CD8-positive, alpha-beta memory T cell (primary cell): ENCODE measurements around the gene PDLIM7. TPM values are rescaled to one million over a fixed set of nuclear protein-coding genes. Genes with fewer than 3 reads are reported as not detected.

Source experiments
- CTCF ChIA-PET: fragments of 350-600 bp; sonication (Branson Sonifier 250); formaldehyde crosslinking; loops from one replicate; lab custom pipeline; 2021; ENCODE audit warnings: antibody characterized with exemption; lab: Charles Lee
- POLR2A ChIA-PET: fragments of 350-600 bp; sonication (Branson Sonifier 250); formaldehyde crosslinking; loops from one replicate; lab custom pipeline; 2021; ENCODE audit warnings: antibody characterized with exemption; lab: Charles Lee
- DNase-seq, 5 donors: peaks; one replicate each; pipeline versions ENCODE4 v3.0.0 to v3.0.0-alpha.2; 2020 to 2022; ENCODE audit warnings: mixed read lengths in 1 of 5
- H3K27ac ChIP-seq: one replicate; pipeline ENCODE4 v1.7.0; 2013; ENCODE audit warnings: low read depth, mild to moderate bottlenecking, low read length, moderate library complexity
- H3K27me3 ChIP-seq: 2 replicates; pipeline ENCODE4 v1.7.0; 2013; ENCODE audit warnings: low read length, mild to moderate bottlenecking; ENCODE audit not compliant: insufficient read depth, poor library complexity, severe bottlenecking
- H3K36me3 ChIP-seq: 2 replicates; pipeline ENCODE4 v1.7.0; 2013; ENCODE audit warnings: mild to moderate bottlenecking, low read length, moderate library complexity; ENCODE audit not compliant: insufficient read depth
- H3K4me1 ChIP-seq: 2 replicates; pipeline ENCODE4 v1.7.0; 2013; ENCODE audit warnings: mild to moderate bottlenecking, low read length, moderate library complexity; ENCODE audit not compliant: insufficient read depth
- H3K4me3 ChIP-seq: 2 replicates; pipeline ENCODE4 v1.7.0; 2013; ENCODE audit warnings: mild to moderate bottlenecking, low read length
- H3K9me3 ChIP-seq: 2 replicates; pipeline ENCODE4 v1.7.0; 2013; ENCODE audit warnings: mild to moderate bottlenecking, low read length
- H3K27ac Mint-ChIP-seq, 8 donors: one replicate each; pipeline ENCODE4 v1.8.0; 2020 to 2021; ENCODE audit warnings: mixed read lengths in 8 of 8, mild to moderate bottlenecking in 6 of 8, inconsistent platforms in 3 of 8, moderate library complexity in 3 of 8
- H3K27me3 Mint-ChIP-seq, 2 donors: one replicate each; pipeline ENCODE4 v1.8.0; 2020 to 2021; ENCODE audit warnings: mixed read lengths in 2 of 2, mild to moderate bottlenecking in 1 of 2, moderate library complexity in 1 of 2
- H3K36me3 Mint-ChIP-seq, 3 donors: one replicate each; pipeline ENCODE4 v1.8.0; 2020 to 2021; ENCODE audit warnings: mixed read lengths in 3 of 3, inconsistent platforms in 1 of 3, mild to moderate bottlenecking in 1 of 3
- H3K4me1 Mint-ChIP-seq, 3 donors: one replicate each; pipeline ENCODE4 v1.8.0; 2020 to 2021; ENCODE audit warnings: mixed read lengths in 3 of 3, inconsistent platforms in 1 of 3, mild to moderate bottlenecking in 1 of 3
- H3K4me3 Mint-ChIP-seq, 7 donors: one replicate each; pipeline ENCODE4 v1.8.0; 2020 to 2021; ENCODE audit warnings: mixed read lengths in 7 of 7, mild to moderate bottlenecking in 6 of 7, moderate library complexity in 4 of 7, inconsistent platforms in 2 of 7
- H3K9me3 Mint-ChIP-seq, 5 donors: one replicate each; pipeline ENCODE4 v1.8.0; 2020 to 2022; ENCODE audit warnings: mixed read lengths in 5 of 5, mild to moderate bottlenecking in 3 of 5, moderate library complexity in 2 of 5, inconsistent platforms in 1 of 5
- polyA plus RNA-seq: library from polyadenylated mRNA; unstranded; fragments of 300-500 nt; fragmentation: Illumina TruSeq; gene quantifications from one replicate; pipeline ENCODE4 v1.2.3, GENCODE V29; 2021
- total RNA-seq, 2 experiments: library from RNA; stranded (reverse); gene quantifications; one replicate each; pipeline ENCODE4 v1.2.3, GENCODE V29; 2021

The PDLIM7 gene
- total and polyA plus RNA-seq, 3 experiments from 2014 or later: 6.0 to 30.4 (median 28.4) TPM

DNA sequence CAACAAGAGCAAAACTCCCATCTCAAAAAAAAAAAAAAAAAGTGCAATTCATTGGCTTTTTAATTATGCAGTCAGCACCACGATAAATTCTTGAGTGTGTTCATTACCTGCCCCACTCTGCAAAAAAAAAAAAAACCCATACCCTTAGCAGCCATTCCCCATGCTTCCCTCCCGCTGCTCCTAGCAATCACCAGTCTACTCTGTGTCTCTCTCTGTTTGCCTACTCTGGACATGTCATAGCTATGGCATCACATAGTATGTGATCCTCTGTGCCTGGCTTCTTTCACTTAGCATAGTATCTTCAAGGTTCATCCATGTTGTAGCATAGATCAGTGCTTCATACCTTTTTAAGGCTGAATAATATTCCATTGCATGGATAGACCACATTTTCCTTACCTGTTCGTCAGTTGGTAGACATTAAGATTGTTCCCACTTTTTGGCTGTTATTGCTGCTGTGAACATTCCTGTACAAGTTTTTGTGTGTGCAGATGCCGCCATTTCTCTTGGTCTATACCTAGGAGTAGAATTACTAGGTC lies 57.8 kb downstream of the PDLIM7 start:
- peak overlapping the region in 3 of 7 donors; percentile 9 to 67 (median 19) for H3K4me3 Mint-ChIP-seq
- H3K4me3 ChIP-seq: no peak overlapping the region
- POLR2A ChIA-PET: interaction anchor here (0.7 to 2.4 kb wide), 2 partner anchors 11 to 13 kb away, joined by 3 to 14 read pairs; partner anchors contain the start of gene GRK6
- H3K27ac Mint-ChIP-seq: peak overlapping the region in 7 of 8 donors; percentile 13 to 96 (median 93)
- H3K27me3 ChIP-seq: no peaks in the 10 kb centered on the region
- H3K36me3 Mint-ChIP-seq: peaks cover 5 to 78% (median 19%) of the 10 kb centered on the region in 3 donors
- peaks cover 59% of the 10 kb centered on the region for H3K36me3 ChIP-seq
- H3K9me3 ChIP-seq: no peaks in the 10 kb centered on the region
- H3K27ac ChIP-seq: no peak overlapping the region
- CTCF ChIA-PET: interaction anchor here (1.2 to 20.8 kb wide), 7 partner anchors 9 to 50 kb away, joined by 3 to 326 read pairs (median 9); partner anchors contain the start of genes F12, GRK6 and PFN3
- DNase-seq: no peak
- no peaks in the 10 kb centered on the region for H3K27me3 Mint-ChIP-seq
- peaks cover 45 to 72% (median 46%) of the 10 kb centered on the region in 3 donors for H3K4me1 Mint-ChIP-seq
- peaks cover 49% of the 10 kb centered on the region for H3K4me1 ChIP-seq
- no peaks in the 10 kb centered on the region for H3K9me3 Mint-ChIP-seq

- Mint-ChIP-seq H3K4me1 (peaks cover 43 to 75% (median 51%) of the 10 kb centered on the region in 3 donors), H3K4me3 (peak overlapping the region in 2 of 7 donors; percentile 13 to 35), H3K27me3 (no peaks in the 10 kb centered on the region), H3K36me3 (peaks cover 5 to 88% (median 19%) of the 10 kb centered on the region in 3 donors), H3K9me3 (no peaks in the 10 kb centered on the region), H3K27ac (peak overlapping the region in 6 of 8 donors; percentile 27 to 96 (median 67))
- DNase-seq: no peak
- ChIA-PET CTCF (interaction anchor here (1.2 to 20.8 kb wide), 8 partner anchors 9 to 59 kb away, joined by 3 to 326 read pairs (median 6); partner anchors contain the start of genes F12, GRK6, PDLIM7 and PFN3), POLR2A (interaction anchor here (1.3 to 2.0 kb wide), 2 partner anchors 9 kb away, joined by 3 to 9 read pairs; no protein-coding TSS in a partner anchor)
- Histone ChIP-seq H3K36me3 (peaks cover 70% of the 10 kb centered on the region), H3K4me3 (no peak overlapping the region), H3K27me3 (no peaks in the 10 kb centered on the region), H3K27ac (no peak overlapping the region), H3K4me1 (peaks cover 59% of the 10 kb centered on the region), H3K9me3 (no peaks in the 10 kb centered on the region)
These were observed 58.9 kb downstream of the PDLIM7 start for GRCh38 chr5:177438468-177438867.

GRCh38 chr5:177437623-177438022 lies 59.8 kb downstream of the PDLIM7 start:
- no peak overlapping the region for H3K4me3 ChIP-seq
- peaks cover 47 to 78% (median 51%) of the 10 kb centered on the region in 3 donors for H3K4me1 Mint-ChIP-seq
- H3K4me1 ChIP-seq: peaks cover 68% of the 10 kb centered on the region
- H3K27me3 ChIP-seq: no peaks in the 10 kb centered on the region
- no peaks in the 10 kb centered on the region for H3K27me3 Mint-ChIP-seq
- H3K36me3 ChIP-seq: peaks cover 79% of the 10 kb centered on the region
- no peak for DNase-seq
- ChIA-PET POLR2A (interaction anchor here (1.3 to 2.2 kb wide), 3 partner anchors 8 to 10 kb away, joined by 3 to 9 read pairs (median 9); partner anchors contain the start of gene PRR7), CTCF (interaction anchor here (0.9 to 15.5 kb wide), 9 partner anchors 8 to 67 kb away, joined by 3 to 307 read pairs (median 6); partner anchors contain the start of genes F12, GRK6, PDLIM7 and PFN3)
- H3K4me3 Mint-ChIP-seq: no peak overlapping the region
- peak overlapping the region in 3 of 8 donors; percentile 51 to 76 (median 72) for H3K27ac Mint-ChIP-seq
- no peak overlapping the region for H3K27ac ChIP-seq
- no peaks in the 10 kb centered on the region for H3K9me3 ChIP-seq
- H3K9me3 Mint-ChIP-seq: peaks cover 0 to 2% (median 0%) of the 10 kb centered on the region in 5 donors
- peaks cover 5 to 90% (median 19%) of the 10 kb centered on the region in 3 donors for H3K36me3 Mint-ChIP-seq

DNA sequence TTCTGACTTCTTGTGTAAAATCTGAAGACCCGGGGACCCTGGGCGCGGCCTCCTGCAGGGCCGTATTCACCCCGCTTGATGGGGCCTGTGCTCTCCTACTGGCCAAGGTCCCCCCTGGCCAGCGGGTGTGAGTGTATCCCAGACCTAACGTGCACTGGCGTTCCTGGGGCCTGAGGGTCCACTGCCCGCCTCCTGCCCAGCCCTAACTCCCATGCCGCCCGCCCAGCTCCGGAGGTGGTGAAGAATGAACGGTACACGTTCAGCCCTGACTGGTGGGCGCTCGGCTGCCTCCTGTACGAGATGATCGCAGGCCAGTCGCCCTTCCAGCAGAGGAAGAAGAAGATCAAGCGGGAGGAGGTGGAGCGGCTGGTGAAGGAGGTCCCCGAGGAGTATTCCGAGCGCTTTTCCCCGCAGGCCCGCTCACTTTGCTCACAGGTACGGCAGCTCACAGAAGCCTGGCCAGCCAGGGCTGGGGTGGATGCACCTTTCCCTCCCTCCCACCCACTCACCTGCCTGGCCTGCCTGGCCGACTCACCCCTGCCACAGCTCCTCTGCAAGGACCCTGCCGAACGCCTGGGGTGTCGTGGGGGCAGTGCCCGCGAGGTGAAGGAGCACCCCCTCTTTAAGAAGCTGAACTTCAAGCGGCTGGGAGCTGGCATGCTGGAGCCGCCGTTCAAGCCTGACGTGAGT lies 61.4 kb downstream of the PDLIM7 start:
- CTCF ChIA-PET: interaction anchor here (1.5 to 15.5 kb wide), 3 partner anchors 10 to 30 kb away, joined by 5 to 307 read pairs (median 6); partner anchors contain the start of genes F12 and PFN3
- no peak for DNase-seq
- POLR2A ChIA-PET: interaction anchor here (2.2 kb wide), 1 partner anchor 10 kb away, joined by 9 read pairs; the partner anchor contains the start of gene PRR7
- peaks cover 5 to 86% (median 19%) of the 10 kb centered on the region in 3 donors for H3K36me3 Mint-ChIP-seq
- peaks cover 0 to 2% (median 0%) of the 10 kb centered on the region in 5 donors for H3K9me3 Mint-ChIP-seq
- H3K9me3 ChIP-seq: no peaks in the 10 kb centered on the region
- no peaks in the 10 kb centered on the region for H3K27me3 ChIP-seq
- H3K27ac ChIP-seq: no peak overlapping the region
- H3K4me3 Mint-ChIP-seq: peak overlapping the region in 1 of 7 donors; percentile 44
- peaks cover 0 to 3% of the 10 kb centered on the region in 2 donors for H3K27me3 Mint-ChIP-seq
- H3K4me1 Mint-ChIP-seq: peaks cover 56 to 87% (median 60%) of the 10 kb centered on the region in 3 donors
- H3K4me3 ChIP-seq: no peak overlapping the region
- peaks cover 83% of the 10 kb centered on the region for H3K4me1 ChIP-seq
- H3K36me3 ChIP-seq: peaks cover 74% of the 10 kb centered on the region
- H3K27ac Mint-ChIP-seq: peak overlapping the region in 4 of 8 donors; percentile 10 to 76 (median 48)

- H3K27me3 ChIP-seq: no peaks in the 10 kb centered on the region
- H3K9me3 ChIP-seq: no peaks in the 10 kb centered on the region
- peaks cover 74% of the 10 kb centered on the region for H3K36me3 ChIP-seq
- H3K4me3 ChIP-seq: no peak overlapping the region
- H3K27ac ChIP-seq: no peak overlapping the region
- ChIA-PET CTCF (interaction anchor here (0.7 to 14.5 kb wide), 4 partner anchors 10 to 44 kb away, joined by 3 to 326 read pairs (median 136); partner anchors contain the start of genes PFN3 and PRR7), POLR2A (interaction anchor here (0.7 to 7.0 kb wide), 3 partner anchors 10 to 31 kb away, joined by 3 to 154 read pairs (median 3); partner anchors contain the start of gene PRR7)
- peaks cover 83% of the 10 kb centered on the region for H3K4me1 ChIP-seq
- peak overlapping the region; percentile 42 to 98 (median 60) for H3K27ac Mint-ChIP-seq
- peaks cover 5 to 86% (median 22%) of the 10 kb centered on the region in 3 donors for H3K36me3 Mint-ChIP-seq
- peak overlapping the region in 1 of 7 donors; percentile 67 for H3K4me3 Mint-ChIP-seq
- DNase-seq: no peak
- H3K9me3 Mint-ChIP-seq: peaks cover 0 to 2% (median 0%) of the 10 kb centered on the region in 5 donors
- H3K27me3 Mint-ChIP-seq: peaks cover 0 to 3% of the 10 kb centered on the region in 2 donors
- H3K4me1 Mint-ChIP-seq: peaks cover 62 to 91% (median 64%) of the 10 kb centered on the region in 3 donors
These were observed 62.3 kb downstream of the PDLIM7 start for GRCh38 chr5:177434942-177435738.

DNA sequence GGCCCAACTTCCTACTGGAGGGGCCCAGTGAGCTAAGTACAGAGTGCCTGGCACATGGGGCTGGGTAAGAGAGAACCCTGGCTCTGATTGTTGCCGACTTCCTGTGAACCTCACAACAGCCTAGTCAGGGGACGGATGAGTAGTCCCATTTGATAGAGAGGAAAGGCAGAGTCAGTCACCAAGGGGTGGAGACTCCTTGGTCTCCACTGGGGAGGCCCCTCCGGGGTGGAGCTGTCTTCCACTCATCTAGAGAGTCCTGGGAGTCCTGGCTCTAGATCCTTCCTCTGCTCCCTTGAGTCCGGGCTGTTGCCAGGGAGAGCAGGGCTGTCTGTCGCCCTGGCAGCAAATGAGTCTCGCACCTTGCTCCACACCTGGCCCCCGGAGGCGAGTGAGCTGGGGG lies 63.0 kb downstream of the PDLIM7 start:
- H3K27me3 ChIP-seq: no peaks in the 10 kb centered on the region
- Mint-ChIP-seq H3K27me3 (peaks cover 0 to 3% of the 10 kb centered on the region in 2 donors), H3K4me3 (peak overlapping the region in 6 of 7 donors; percentile 41 to 83 (median 66)), H3K27ac (peak overlapping the region; percentile 71 to 98 (median 82)), H3K36me3 (peaks cover under 1 to 83% (median 16%) of the 10 kb centered on the region in 3 donors), H3K9me3 (peaks cover 0 to 2% (median 0%) of the 10 kb centered on the region in 5 donors), H3K4me1 (peaks cover 62 to 91% (median 64%) of the 10 kb centered on the region in 3 donors)
- no peaks in the 10 kb centered on the region for H3K9me3 ChIP-seq
- ChIA-PET POLR2A (interaction anchor here (0.7 to 7.0 kb wide), 3 partner anchors 11 to 30 kb away, joined by 3 to 154 read pairs (median 3); partner anchors contain the start of gene PRR7), CTCF (interaction anchor here (0.7 to 14.5 kb wide), 6 partner anchors 9 to 67 kb away, joined by 3 to 326 read pairs (median 3); partner anchors contain the start of genes PFN3 and PRR7)
- peaks cover 69% of the 10 kb centered on the region for H3K36me3 ChIP-seq
- H3K4me1 ChIP-seq: peaks cover 83% of the 10 kb centered on the region
- H3K27ac ChIP-seq: no peak overlapping the region
- H3K4me3 ChIP-seq: no peak overlapping the region
- peak in 2 of 5 donors; percentile 28 to 55 for DNase-seq
